Caco-2 (cell line): ENCODE data around the gene CPSF3. TPM values are rescaled to one million over a fixed set of nuclear protein-coding genes. Genes with fewer than 3 reads are reported as not detected.

Experiments
- BruUV-seq: library from RNA; stranded (reverse); fragments of 400-500 nt; replicated peaks from 2 replicates; lab custom pipeline; 2021; lab: Mats Ljungman, UMichigan
- CTCF ChIA-PET: fragments of 300-600 bp; sonication (Branson Sonifier 250); formaldehyde crosslinking; loops from one replicate; lab custom pipeline; 2022; ENCODE audit warnings: antibody characterized with exemption; lab: Charles Lee
- POLR2A ChIA-PET: fragments of 300-600 bp; sonication (Branson Sonifier 250); formaldehyde crosslinking; loops from one replicate; lab custom pipeline; 2022; ENCODE audit warnings: antibody characterized with exemption; lab: Charles Lee
- DNase-seq, 2 experiments: peaks; one replicate each; pipeline versions ENCODE4 v3.0.0 to v3.0.0-alpha.2; 2020 to 2022
- H3K27me3 ChIP-seq: replicated peaks from 2 replicates; pipeline ENCODE4 v1.6.0; 2011; ENCODE audit warnings: low read length; ENCODE audit not compliant: control insufficient read depth, insufficient read depth
- H3K36me3 ChIP-seq: 2 replicates; pipeline ENCODE4 v1.5.1; 2011; ENCODE audit warnings: low read length; ENCODE audit not compliant: control insufficient read depth, insufficient read depth
- H3K4me1 ChIP-seq: fragments of 250-450 bp; sonication (Bioruptor Pico); 2 replicates; pipeline ENCODE4 v1.5.1; 2020; ENCODE audit warnings: mild to moderate bottlenecking
- H3K4me3 ChIP-seq: 2 replicates; pipeline ENCODE4 v1.5.1; 2011; ENCODE audit warnings: low read depth, mild to moderate bottlenecking, control low read depth, low read length
- H3K9me3 ChIP-seq: fragments of 250-450 bp; sonication (Bioruptor Pico); 2 replicates; pipeline ENCODE4 v1.5.1; 2020; ENCODE audit warnings: mild to moderate bottlenecking, moderate library complexity
- H3K27ac Mint-ChIP-seq: one replicate; pipeline ENCODE4 v1.8.0; 2022; ENCODE audit warnings: mixed read lengths; ENCODE audit not compliant: unreplicated experiment
- H3K27me3 Mint-ChIP-seq: one replicate; pipeline ENCODE4 v1.8.0; 2022; ENCODE audit warnings: mixed read lengths; ENCODE audit not compliant: insufficient read depth, unreplicated experiment
- H3K36me3 Mint-ChIP-seq: one replicate; pipeline ENCODE4 v1.8.0; 2022; ENCODE audit warnings: mild to moderate bottlenecking, mixed read lengths; ENCODE audit not compliant: insufficient read depth, unreplicated experiment
- H3K4me1 Mint-ChIP-seq: one replicate; pipeline ENCODE4 v1.8.0; 2022; ENCODE audit warnings: low read depth, mixed read lengths; ENCODE audit not compliant: unreplicated experiment
- H3K4me3 Mint-ChIP-seq: one replicate; pipeline ENCODE4 v1.8.0; 2022; ENCODE audit warnings: mild to moderate bottlenecking, moderate library complexity, mixed read lengths; ENCODE audit not compliant: unreplicated experiment
- H3K9me3 Mint-ChIP-seq: one replicate; pipeline ENCODE4 v1.8.0; 2022; ENCODE audit warnings: mixed read lengths; ENCODE audit not compliant: unreplicated experiment
- intact Hi-C: fragments of 100-400 bp; cut with micrococcal nuclease; formaldehyde crosslinking; loops from one replicate; pipeline ENCODE4 v1.10.0; 2022; ENCODE audit not compliant: unreplicated experiment
- total RNA-seq: library from RNA; stranded (reverse); gene quantifications from 2 replicates; pipeline ENCODE4 v1.2.3, GENCODE V29; 2022
- TF ChIP-seq, protein P1 (sequence below), 2 experiments: fragments of 200-600 bp in 1 of 2; IDR thresholded peaks; 1 replicate in 1 of 2; 2 replicates in 1 of 2; pipeline versions ENCODE4 v1.5.1 to v1.8.0; 2011 to 2022; ENCODE audit warnings: antibody characterized with exemption in 1 of 2, control low read depth in 1 of 2, inconsistent platforms in 1 of 2, low read depth in 1 of 2, low read length in 1 of 2, mild to moderate bottlenecking in 1 of 2, moderate library complexity in 1 of 2; ENCODE audit not compliant: insufficient read depth in 1 of 2, severe bottlenecking in 1 of 2, unreplicated experiment in 1 of 2

CPSF3 gene
- total RNA-seq, 1 experiment from 2014 or later: 95.0 TPM

DNA sequence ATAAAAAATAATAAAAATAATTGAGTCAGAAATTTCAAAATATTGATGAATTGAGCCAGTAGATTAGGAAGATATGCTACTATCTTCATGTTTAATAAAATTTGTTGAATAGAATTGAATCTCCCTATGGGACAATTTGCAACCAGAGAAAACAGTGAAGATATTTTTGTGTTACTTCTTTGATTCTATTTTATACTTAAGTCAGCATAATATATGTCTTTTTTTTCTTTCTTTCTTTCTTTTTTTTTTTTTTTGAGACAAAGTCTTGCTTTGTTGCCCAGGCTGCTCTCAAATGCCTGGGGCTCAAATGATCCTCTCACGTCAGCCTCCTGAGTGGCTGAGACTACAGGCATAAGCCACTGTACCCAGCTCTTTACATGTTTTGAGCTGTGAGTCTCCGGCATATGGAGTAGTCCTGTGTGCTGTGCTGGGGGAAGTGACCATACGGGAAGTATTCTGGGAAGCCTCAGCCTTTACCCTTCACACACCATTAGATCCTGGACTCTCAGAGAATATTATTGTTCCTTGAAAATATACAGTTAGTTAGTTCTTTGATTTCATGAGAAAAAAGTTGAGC, 37.1 kb downstream of the CPSF3 start:
- no peak overlapping the region for H3K4me3 Mint-ChIP-seq
- TF ChIP-seq, protein P1, sequence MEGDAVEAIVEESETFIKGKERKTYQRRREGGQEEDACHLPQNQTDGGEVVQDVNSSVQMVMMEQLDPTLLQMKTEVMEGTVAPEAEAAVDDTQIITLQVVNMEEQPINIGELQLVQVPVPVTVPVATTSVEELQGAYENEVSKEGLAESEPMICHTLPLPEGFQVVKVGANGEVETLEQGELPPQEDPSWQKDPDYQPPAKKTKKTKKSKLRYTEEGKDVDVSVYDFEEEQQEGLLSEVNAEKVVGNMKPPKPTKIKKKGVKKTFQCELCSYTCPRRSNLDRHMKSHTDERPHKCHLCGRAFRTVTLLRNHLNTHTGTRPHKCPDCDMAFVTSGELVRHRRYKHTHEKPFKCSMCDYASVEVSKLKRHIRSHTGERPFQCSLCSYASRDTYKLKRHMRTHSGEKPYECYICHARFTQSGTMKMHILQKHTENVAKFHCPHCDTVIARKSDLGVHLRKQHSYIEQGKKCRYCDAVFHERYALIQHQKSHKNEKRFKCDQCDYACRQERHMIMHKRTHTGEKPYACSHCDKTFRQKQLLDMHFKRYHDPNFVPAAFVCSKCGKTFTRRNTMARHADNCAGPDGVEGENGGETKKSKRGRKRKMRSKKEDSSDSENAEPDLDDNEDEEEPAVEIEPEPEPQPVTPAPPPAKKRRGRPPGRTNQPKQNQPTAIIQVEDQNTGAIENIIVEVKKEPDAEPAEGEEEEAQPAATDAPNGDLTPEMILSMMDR (IDR thresholded peaks at IDR 0.05; ENCODE audit: insufficient read depth in 1 of 2, low read depth in 1 of 2, low read length in 1 of 2, severe bottlenecking in 1 of 2, unreplicated experiment in 1 of 2): no peak
- H3K9me3 ChIP-seq: no peaks in the 10 kb centered on the region
- no peaks in the 10 kb centered on the region for H3K4me1 ChIP-seq
- H3K27ac Mint-ChIP-seq: no peak overlapping the region
- no peak for DNase-seq
- POLR2A ChIA-PET: no interaction called here
- no peaks in the 10 kb centered on the region for H3K4me1 Mint-ChIP-seq
- no peaks in the 10 kb centered on the region for H3K36me3 ChIP-seq
- no peaks in the 10 kb centered on the region for H3K27me3 Mint-ChIP-seq
- H3K4me3 ChIP-seq: no peak overlapping the region
- no TSS peak for BruUV-seq
- H3K9me3 Mint-ChIP-seq: no peaks in the 10 kb centered on the region
- intact Hi-C loops: no loop called here
- H3K36me3 Mint-ChIP-seq: peaks cover 55% of the 10 kb centered on the region
- no peaks in the 10 kb centered on the region for H3K27me3 ChIP-seq
- CTCF ChIA-PET: no interaction called here

DNA sequence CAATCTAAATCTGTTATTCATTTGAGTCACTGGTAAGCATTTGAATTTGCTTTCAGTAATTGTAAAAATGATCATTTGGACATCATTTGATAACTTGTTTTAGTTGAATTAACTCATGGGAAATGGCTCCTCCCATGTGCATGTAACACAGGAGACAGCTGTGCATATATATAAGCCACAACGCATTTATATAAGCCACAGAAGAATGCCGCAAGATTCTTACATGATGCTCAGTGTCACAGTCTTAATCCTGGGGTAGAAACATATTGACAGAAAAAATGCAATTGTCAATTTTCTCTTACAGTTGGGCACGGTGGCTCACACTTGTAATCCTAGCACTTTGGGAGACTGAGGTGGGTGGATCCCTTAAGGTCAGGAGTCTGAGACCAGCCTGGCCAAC, 37.6 kb downstream of the CPSF3 start:
- no peak overlapping the region for H3K4me3 ChIP-seq

DNA sequence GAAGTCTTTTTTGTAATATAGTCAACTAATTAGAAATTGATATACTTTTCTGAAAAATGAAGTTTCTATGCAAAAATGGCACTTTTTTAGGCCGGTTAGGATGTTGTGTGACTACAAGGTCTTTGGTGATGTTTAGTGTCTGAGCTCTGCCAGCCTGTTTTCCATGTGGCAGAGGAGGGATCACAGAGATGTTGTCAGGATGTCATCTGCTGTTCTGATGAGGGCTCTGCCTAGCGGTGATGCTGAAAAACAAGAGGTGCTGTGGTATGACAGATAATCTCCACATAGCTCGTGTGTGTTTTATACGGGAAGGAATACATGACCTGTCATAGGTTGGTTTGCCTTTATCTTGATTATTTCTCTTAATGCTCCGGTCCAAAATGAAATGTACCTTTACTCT, 38.9 kb downstream of the CPSF3 start:
- POLR2A ChIA-PET: no interaction called here

More for the DNA sequence above, 37.6 kb downstream of the CPSF3 start:
- Mint-ChIP-seq H3K36me3 (peaks cover 55% of the 10 kb centered on the region), H3K4me3 (no peak overlapping the region), H3K27ac (no peak overlapping the region), H3K9me3 (no peaks in the 10 kb centered on the region), H3K27me3 (no peaks in the 10 kb centered on the region), H3K4me1 (no peaks in the 10 kb centered on the region)
- no peak for DNase-seq
- no peaks in the 10 kb centered on the region for H3K36me3 ChIP-seq
- ChIA-PET POLR2A (no interaction called here), CTCF (no interaction called here)
- H3K27me3 ChIP-seq: no peaks in the 10 kb centered on the region
- H3K9me3 ChIP-seq: no peaks in the 10 kb centered on the region
- no peaks in the 10 kb centered on the region for H3K4me1 ChIP-seq
- TF ChIP-seq, protein P1 (IDR thresholded peaks at IDR 0.05; ENCODE audit: insufficient read depth in 1 of 2, low read depth in 1 of 2, low read length in 1 of 2, severe bottlenecking in 1 of 2, unreplicated experiment in 1 of 2): no peak
- BruUV-seq: no TSS peak
- intact Hi-C loops: no loop called here

More for the DNA sequence above, 38.9 kb downstream of the CPSF3 start:
- Histone ChIP-seq H3K4me3 (no peak overlapping the region), H3K4me1 (no peaks in the 10 kb centered on the region), H3K27me3 (no peaks in the 10 kb centered on the region), H3K9me3 (no peaks in the 10 kb centered on the region), H3K36me3 (no peaks in the 10 kb centered on the region; the same call in 1 of the 2 replicates)
- BruUV-seq: no TSS peak
- peaks cover 53% of the 10 kb centered on the region for H3K36me3 Mint-ChIP-seq
- no peaks in the 10 kb centered on the region for H3K4me1 Mint-ChIP-seq
- no peaks in the 10 kb centered on the region for H3K27me3 Mint-ChIP-seq
- TF ChIP-seq, protein P1 (IDR thresholded peaks at IDR 0.05; ENCODE audit: insufficient read depth in 1 of 2, low read depth in 1 of 2, low read length in 1 of 2, severe bottlenecking in 1 of 2, unreplicated experiment in 1 of 2): no peak
- H3K27ac Mint-ChIP-seq: no peak overlapping the region
- H3K9me3 Mint-ChIP-seq: no peaks in the 10 kb centered on the region
- no peak overlapping the region for H3K4me3 Mint-ChIP-seq
- intact Hi-C loops: no loop called here
- no peak for DNase-seq
- CTCF ChIA-PET: no interaction called here
